ENCODE data around the gene TXNRD3. TPM values are rescaled to one million over a fixed set of nuclear protein-coding genes. Genes with fewer than 3 reads are reported as not detected.

Gene TXNRD3
- total RNA-seq = 6.3 and 6.8 TPM in 2 replicates

GRCh38 chr3:126654571-126655383 lies at the start of gene TXNRD3:
Gene TXNRD3 (minus strand): TSS chr3:126655124.
- peak; percentile 60 to 85 for DNase-seq (ENCODE audit: low read depth in 2 of 2)

GRCh38 chr3:126703512-126704493 lies 48.9 kb upstream of the TXNRD3 start, which contains the start of gene CHCHD6:
Gene CHCHD6 (plus strand): TSS chr3:126704240. CDS start chr3:126704313, 73 bp downstream.
- DNase-seq (ENCODE audit: low read depth in 2 of 2) = peak; percentile 96 to 97

DNA sequence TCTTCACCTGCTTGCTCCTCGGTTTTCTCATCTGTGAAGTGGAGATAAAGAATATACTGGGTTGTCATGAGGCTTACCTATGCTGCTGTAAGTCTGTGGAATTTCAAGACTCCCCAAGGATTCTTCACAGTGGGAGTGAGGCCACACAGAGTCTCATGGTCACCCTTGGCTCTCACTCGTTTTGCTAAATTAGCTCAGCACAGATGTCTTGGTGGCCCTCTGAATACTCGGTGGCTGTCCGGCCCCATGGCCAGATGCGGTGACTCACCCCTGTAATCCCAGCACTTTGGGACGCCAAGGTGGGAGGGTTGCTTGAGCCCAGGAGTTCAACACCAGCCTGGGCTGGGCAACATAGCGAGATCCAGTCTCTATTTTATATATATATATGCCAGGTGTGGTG lies 44.1 kb upstream of the TXNRD3 start:
- no peak for DNase-seq (ENCODE audit: low read depth in 2 of 2)

DNA sequence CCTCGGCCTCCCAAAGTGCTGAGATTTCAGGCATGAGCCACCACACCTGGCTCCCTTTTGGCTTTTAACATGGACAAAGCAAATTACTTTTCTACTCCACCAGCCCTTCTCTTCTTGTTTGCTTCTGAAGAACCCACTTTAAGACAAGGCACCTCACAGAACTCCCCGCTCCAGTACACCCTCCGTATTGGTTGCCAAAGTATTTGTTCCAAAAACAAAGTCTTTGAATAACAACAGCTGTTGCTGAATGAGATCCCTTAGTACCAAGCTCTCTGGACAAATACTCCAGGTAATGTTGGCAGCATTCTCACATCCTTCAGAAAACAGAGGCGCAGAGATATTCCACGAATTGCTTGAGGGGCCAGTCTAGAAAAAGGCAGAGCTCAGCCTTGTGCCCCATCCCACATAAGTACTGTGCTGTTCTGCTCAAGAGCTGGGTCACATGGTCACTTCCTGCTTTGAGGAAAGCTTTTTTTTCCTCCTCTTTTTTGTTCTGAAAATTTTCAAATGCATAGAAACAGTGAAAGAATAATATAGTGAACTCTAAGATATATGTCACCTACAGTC lies 41.9 kb upstream of the TXNRD3 start:
- no peak for DNase-seq (ENCODE audit: low read depth in 2 of 2)

DNA sequence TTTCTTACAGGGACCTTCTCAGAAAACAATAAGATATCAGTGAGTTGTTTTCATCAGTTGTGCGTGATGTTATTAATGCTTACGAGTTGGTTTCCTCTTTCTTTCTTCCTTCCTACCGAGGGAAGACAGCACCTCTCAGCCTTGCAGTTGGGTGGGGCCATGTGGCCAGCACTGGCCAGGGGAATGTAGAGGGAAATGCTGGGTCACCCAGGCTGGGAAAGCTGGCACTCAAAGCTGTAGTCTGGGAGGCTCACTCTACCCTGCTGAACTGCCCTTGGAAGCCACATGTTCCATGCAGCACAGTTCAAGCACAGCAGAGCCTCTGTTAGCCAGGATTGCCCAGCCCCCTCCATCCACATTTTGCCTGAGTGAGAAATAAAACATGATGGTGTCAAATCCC lies 39.0 kb upstream of the TXNRD3 start:
- no peak for DNase-seq (ENCODE audit: low read depth in 2 of 2)

- DNase-seq (ENCODE audit: low read depth in 2 of 2) = no peak
These were observed 37.9 kb upstream of the TXNRD3 start for GRCh38 chr3:126692858-126693257.

GRCh38 chr3:126691765-126692164 lies 36.8 kb upstream of the TXNRD3 start:
- DNase-seq (ENCODE audit: low read depth in 2 of 2) = no peak

DNA sequence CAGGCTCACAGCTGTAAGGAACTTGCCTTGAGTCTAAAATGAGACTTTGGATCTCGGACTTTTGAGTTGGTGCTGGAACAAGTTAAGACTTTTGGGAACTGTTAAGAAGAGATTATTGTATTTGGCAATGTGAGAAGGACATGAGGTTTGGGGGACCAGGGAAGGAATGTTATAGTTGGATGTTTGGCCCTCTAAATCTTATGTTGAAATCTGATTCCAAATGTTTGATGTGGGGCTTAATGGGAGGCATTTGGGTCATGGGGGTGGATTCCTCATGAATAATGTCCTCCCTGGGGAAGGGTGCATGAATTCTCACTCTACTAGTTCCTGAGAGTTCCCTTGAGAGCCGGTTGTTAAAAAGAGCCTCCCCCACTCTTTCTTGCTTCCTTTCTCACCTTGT lies 30.6 kb upstream of the TXNRD3 start:
- DNase-seq (ENCODE audit: low read depth in 2 of 2) = no peak

- DNase-seq (ENCODE audit: low read depth in 2 of 2) = no peak
These were observed 30.1 kb upstream of the TXNRD3 start for GRCh38 chr3:126685021-126685420.

- no peak for DNase-seq (ENCODE audit: low read depth in 2 of 2)
These were observed 29.4 kb upstream of the TXNRD3 start for GRCh38 chr3:126684218-126684751.

- no peak for DNase-seq (ENCODE audit: low read depth in 2 of 2)
These were observed 28.1 kb upstream of the TXNRD3 start for GRCh38 chr3:126683069-126683468.

GRCh38 chr3:126682009-126682408 lies 27.1 kb upstream of the TXNRD3 start:
- no peak for DNase-seq (ENCODE audit: low read depth in 2 of 2)

- DNase-seq (ENCODE audit: low read depth in 2 of 2) = no peak
These were observed 25.7 kb upstream of the TXNRD3 start for GRCh38 chr3:126680667-126681055.

DNA sequence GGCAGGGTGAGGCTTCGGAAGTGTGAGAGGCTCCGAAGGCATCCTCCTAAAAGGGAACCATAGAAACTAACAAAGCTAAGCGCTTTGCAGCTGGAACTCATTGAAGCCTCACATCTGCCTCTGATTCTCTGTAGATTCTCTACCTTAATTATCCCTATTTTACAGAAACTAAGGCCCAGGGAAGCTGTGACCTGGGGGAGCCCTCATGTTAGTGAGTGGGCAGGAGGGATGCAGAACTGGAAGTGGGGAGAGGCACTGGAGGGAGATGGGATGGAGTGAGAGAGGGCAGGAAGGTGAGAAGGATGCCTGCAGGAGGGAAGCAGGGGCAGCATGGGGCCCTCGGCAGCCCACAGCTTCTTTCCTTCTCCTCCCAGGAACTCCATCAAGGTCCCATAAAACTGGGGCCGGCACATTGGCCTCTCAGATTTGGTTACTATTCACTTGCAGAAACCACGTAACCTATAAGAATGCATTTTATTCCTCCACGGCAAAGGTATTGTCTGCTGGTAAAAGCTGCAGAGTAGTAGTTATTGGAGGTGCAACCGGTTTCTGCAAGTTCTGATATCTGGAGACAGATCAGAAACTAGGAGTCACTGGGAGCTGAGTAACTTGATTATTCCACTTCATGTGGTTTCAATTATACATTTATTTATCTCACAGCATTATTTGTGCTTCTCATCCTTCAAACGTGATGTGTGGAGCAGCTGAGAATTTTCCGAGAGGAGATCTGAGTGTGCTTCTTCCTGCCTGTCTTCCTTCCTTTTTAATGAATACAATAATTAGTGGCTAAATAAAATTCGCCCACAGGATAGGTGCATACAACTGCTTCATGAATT lies 25.1 kb upstream of the TXNRD3 start:
- DNase-seq (ENCODE audit: low read depth in 2 of 2) = no peak

DNA sequence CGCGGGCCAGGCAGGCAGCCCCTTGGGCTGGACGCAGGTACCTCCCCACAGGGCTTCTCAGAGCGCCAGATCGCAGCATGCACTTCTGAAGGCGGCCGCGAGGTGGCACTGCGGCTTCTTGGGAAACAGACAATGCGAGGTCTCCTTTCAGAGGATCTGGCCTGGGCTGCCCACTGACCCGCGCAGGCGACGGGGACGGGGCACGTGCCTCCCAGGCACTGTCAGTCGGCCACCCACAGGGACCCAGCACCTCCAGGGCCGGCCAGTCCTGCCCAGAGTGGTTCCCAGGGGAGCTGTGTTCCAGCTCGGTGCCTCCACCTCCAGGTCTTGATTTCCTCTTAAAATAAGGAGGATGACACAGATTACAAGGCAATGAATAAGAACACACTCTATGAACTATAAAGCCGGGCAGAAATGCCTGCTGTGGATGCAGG lies 24.4 kb upstream of the TXNRD3 start:
- DNase-seq (ENCODE audit: low read depth in 2 of 2) = peak; percentile 72 to 83

- DNase-seq (ENCODE audit: low read depth in 2 of 2) = no peak
These were observed 23.9 kb upstream of the TXNRD3 start for GRCh38 chr3:126678693-126679317.

GRCh38 chr3:126677862-126678503 lies 23.1 kb upstream of the TXNRD3 start:
- DNase-seq (ENCODE audit: low read depth in 2 of 2) = no peak

DNA sequence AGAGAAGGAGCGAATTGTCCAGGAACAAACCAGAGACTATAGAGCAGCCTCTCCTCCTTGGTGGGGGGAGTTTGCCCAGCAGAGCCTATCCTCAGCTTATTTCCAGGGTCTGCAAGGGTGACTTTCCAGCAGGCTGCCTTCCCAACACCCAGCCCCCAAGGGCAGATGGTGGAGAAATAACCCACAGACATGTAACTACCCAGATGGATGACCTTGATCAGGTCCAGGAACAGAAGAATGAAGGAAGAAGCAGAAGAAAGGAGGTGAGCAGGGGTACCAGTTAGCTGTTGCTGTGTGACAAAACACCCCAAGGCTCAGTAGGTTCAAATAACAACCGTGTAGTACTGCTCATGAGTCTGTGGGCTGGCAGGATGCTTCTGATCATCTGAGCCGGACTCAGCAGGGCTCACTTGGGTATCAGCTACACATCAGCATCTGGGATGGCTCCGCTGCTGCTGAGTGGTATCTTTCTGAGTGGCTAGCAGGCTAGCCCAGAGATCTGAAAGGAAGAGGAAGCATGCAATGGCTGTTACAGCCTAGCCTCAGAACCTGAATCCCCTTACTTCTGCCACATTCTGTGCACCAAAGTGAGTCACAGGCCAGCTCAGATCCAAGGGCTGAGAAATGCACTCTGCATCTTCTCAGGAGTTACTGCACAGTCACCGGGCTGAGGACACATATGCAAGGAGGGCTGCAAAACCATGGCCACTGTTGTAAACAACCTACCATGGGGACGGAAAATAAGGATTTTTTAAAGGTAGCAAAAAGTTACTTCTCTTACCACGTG lies 22.2 kb upstream of the TXNRD3 start:
- no peak for DNase-seq (ENCODE audit: low read depth in 2 of 2)

- DNase-seq (ENCODE audit: low read depth in 2 of 2) = no peak
These were observed 17.8 kb upstream of the TXNRD3 start for GRCh38 chr3:126672741-126673140.
